AG04449 (cell line): ENCODE data around the gene NT5C.
"Not testable (repeated sequence)": the region's sequence is repeated elsewhere in the genome, so short reads cannot be mapped to it uniquely, and the experiment has no call there.

Experiments used
- CTCF ChIA-PET: fragments of 350-600 bp; formaldehyde crosslinking; extraction: SDS; loops from one replicate; lab custom pipeline; 2021; ENCODE audit warnings: antibody characterized with exemption; lab: Yijun Ruan, JAX
- POLR2A ChIA-PET: fragments of 400-600, 350-600 bp; formaldehyde crosslinking; extraction: SDS; loops from one replicate; lab custom pipeline; 2020; ENCODE audit warnings: antibody characterized with exemption, inconsistent platforms; lab: Yijun Ruan, JAX
- DNase-seq: peaks from one replicate; pipeline ENCODE4 v3.0.0-alpha.2; 2010; ENCODE audit warnings: low read depth, low spot score
- H3K4me3 ChIP-seq: 2 replicates; pipeline ENCODE4 v1.5.1; 2011; ENCODE audit warnings: low read depth, mild to moderate bottlenecking, control low read depth, low read length
- TF ChIP-seq, protein P1 (sequence below): IDR thresholded peaks from one replicate; pipeline ENCODE4 v1.5.1; 2011; ENCODE audit warnings: mild to moderate bottlenecking, moderate library complexity, low read length, control low read depth, inconsistent platforms; ENCODE audit not compliant: insufficient read depth; ENCODE audit errors: missing control alignments

NT5C gene

GRCh38 chr17:75130059-75130631, 1.4 kb downstream of the NT5C start:
- TF ChIP-seq, protein P1, sequence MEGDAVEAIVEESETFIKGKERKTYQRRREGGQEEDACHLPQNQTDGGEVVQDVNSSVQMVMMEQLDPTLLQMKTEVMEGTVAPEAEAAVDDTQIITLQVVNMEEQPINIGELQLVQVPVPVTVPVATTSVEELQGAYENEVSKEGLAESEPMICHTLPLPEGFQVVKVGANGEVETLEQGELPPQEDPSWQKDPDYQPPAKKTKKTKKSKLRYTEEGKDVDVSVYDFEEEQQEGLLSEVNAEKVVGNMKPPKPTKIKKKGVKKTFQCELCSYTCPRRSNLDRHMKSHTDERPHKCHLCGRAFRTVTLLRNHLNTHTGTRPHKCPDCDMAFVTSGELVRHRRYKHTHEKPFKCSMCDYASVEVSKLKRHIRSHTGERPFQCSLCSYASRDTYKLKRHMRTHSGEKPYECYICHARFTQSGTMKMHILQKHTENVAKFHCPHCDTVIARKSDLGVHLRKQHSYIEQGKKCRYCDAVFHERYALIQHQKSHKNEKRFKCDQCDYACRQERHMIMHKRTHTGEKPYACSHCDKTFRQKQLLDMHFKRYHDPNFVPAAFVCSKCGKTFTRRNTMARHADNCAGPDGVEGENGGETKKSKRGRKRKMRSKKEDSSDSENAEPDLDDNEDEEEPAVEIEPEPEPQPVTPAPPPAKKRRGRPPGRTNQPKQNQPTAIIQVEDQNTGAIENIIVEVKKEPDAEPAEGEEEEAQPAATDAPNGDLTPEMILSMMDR, result no peak
- CTCF ChIA-PET, result interaction anchor here (0.9 to 4.9 kb wide), 24 partner anchors 9 to 169 kb away, joined by 3 to 105 read pairs (median 6); partner anchors contain the start of genes ARMC7, JPT1, MIF4GD and SLC16A5
- POLR2A ChIA-PET, result interaction anchor here (1.7 kb wide), 1 partner anchor 16 kb away, joined by 8 read pairs; no protein-coding TSS in a partner anchor
- peak overlapping the region; percentile 73 for H3K4me3 ChIP-seq
- no peak for DNase-seq

DNA sequence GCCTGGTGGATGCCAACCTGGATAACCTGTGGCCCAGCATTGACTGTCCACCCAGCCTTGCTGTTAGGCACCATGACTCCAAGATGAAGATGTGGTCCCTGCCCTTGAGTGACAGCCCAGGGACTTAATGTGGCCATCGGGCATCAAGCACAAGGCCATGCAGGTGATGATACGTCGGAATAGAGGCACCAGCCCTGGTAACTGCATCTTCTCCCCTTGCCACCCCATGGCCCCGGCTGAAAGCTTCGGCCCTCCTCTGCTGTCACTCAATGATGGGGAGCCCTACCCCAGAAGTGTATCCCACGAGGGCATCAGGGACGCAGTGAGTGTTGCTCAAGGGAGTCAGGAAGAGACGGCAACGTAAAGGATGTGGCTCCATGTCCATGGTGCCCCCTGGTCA, 2.0 kb downstream of the NT5C start:
- H3K4me3 ChIP-seq, result no peak overlapping the region
- POLR2A ChIA-PET, result no interaction called here
- DNase-seq, result no peak
- TF ChIP-seq, protein P1, result no peak
- CTCF ChIA-PET, result interaction anchor here (1.0 to 4.9 kb wide), 11 partner anchors 10 to 168 kb away, joined by 3 to 105 read pairs (median 18); partner anchors contain the start of gene ARMC7

- TF ChIP-seq, protein P1, result no peak
- POLR2A ChIA-PET, result no interaction called here
- CTCF ChIA-PET, result interaction anchor here (1.0 to 10.3 kb wide), 12 partner anchors 11 to 167 kb away, joined by 3 to 142 read pairs (median 19); partner anchors contain the start of gene ARMC7
These were observed 2.6 kb downstream of the NT5C start for GRCh38 chr17:75128694-75129505.

DNA sequence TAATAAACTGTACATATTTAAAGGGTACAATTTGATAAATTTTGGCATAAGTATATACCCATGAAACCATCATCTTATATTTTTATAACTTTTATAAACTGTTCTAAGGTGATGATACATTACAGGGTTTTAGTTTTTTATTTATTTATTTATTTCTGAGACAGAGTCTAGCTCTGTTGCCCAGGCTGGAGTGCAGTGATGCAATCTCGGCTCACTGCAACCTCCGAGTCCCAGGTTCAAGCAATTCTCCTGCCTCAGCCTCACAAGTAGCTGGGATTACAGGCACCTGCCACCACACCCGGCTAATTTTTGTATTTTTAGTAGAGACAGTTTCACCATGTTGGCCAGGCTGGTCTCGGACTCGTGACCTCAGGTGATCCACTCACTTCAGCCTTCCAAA, 3.6 kb downstream of the NT5C start:
- H3K4me3 ChIP-seq, DNase-seq: not testable (repeated sequence)
- ChIA-PET CTCF (interaction anchor here (1.0 to 10.3 kb wide), 3 partner anchors 14 to 73 kb away, joined by 4 to 142 read pairs (median 5); partner anchors contain the start of gene ARMC7), POLR2A (interaction anchor here (0.9 kb wide), 1 partner anchor 14 kb away, joined by 3 read pairs; no protein-coding TSS in a partner anchor)

More at GRCh38 chr17:75128694-75129505, 2.6 kb downstream of the NT5C start:
- H3K4me3 ChIP-seq, result no peak overlapping the region
- no peak for DNase-seq

DNA sequence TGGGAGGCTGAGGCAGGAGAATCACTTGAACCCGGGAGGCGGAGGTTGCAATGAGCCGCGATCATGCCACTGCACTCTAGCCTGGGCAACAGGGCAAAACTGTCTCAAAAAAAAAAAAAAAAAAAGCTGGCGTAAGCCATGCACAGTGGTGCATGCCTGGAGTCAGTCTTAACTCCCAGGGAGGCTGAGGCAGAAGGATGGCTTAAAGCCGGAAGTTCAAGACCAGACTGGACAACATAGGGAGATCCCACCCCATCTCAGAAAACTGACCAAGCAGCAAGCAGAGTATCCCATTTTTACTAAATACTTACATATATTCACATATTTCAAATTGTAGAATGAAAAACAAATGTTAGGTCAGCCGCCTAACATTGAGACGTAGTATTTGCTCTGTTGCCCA, 4.6 kb downstream of the NT5C start:
- ChIA-PET POLR2A (interaction anchor here (0.6 to 0.9 kb wide), 2 partner anchors 9 to 13 kb away, joined by 3 read pairs; no protein-coding TSS in a partner anchor), CTCF (interaction anchor here (1.4 to 10.3 kb wide), 3 partner anchors 10 to 73 kb away, joined by 3 to 142 read pairs (median 5); partner anchors contain the start of gene ARMC7)
- TF ChIP-seq, protein P1, result no peak
- no peak for DNase-seq
- no peak overlapping the region for H3K4me3 ChIP-seq

DNA sequence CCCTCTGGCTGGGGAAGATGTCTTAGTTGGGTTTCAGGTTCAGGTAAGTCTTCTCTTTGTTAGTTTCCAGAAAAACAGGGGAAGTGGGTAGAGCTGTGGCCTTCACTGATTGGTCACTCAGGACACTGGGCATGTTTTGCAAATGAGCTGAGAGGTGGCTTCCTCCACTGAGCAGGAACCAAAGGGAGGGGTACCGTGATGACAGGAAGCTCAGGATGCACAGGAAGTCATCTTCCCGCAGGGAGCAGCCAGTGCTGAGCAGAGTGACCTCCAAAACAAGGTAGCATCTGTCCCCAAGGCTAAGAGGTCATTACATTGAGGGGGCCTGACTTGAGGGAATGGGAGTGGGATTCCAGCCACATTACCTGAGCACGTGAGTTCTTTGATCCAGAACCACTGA, 5.6 kb downstream of the NT5C start:
- no peak overlapping the region for H3K4me3 ChIP-seq
- ChIA-PET CTCF (interaction anchor here (1.4 to 10.3 kb wide), 2 partner anchors 11 to 12 kb away, joined by 3 to 142 read pairs; partner anchors contain the start of gene ARMC7), POLR2A (interaction anchor here (0.9 to 3.0 kb wide), 2 partner anchors 12 to 17 kb away, joined by 4 to 19 read pairs; no protein-coding TSS in a partner anchor)
- TF ChIP-seq, protein P1, result no peak
- DNase-seq, result no peak
